GM10248 (cell line): ENCODE results near the gene CFAP69.

Source experiments
- CTCF ChIA-PET: fragments of 300-600 bp; sonication (Branson Sonifier 250); formaldehyde crosslinking; extraction: SDS; loops from one replicate; lab custom pipeline; 2021; ENCODE audit warnings: antibody characterized with exemption; lab: Yijun Ruan, JAX
- POLR2A ChIA-PET: fragments of 350-650 bp; sonication (Branson Sonifier 250); formaldehyde crosslinking; extraction: SDS; loops from one replicate; lab custom pipeline; 2020; ENCODE audit warnings: antibody characterized with exemption; lab: Yijun Ruan, JAX
- DNase-seq: peaks from one replicate; pipeline ENCODE4 v3.0.0; 2012; ENCODE audit errors: extremely low spot score
- TF ChIP-seq, protein P1 (sequence below): IDR thresholded peaks from 2 replicates; pipeline ENCODE4 v1.5.1; 2012; ENCODE audit warnings: mild to moderate bottlenecking, low read depth; ENCODE audit errors: extremely low read depth, missing control alignments, control extremely low read depth

The CFAP69 gene

GRCh38 chr7:90298145-90299038 is 53.4 kb downstream of the CFAP69 start:
- ChIA-PET POLR2A (no interaction called here), CTCF (interaction anchor here (0.7 to 2.2 kb wide), 11 partner anchors 10 to 144 kb away, joined by 3 to 12 read pairs (median 4); partner anchors contain the start of gene STEAP1)
- TF ChIP-seq, protein P1, sequence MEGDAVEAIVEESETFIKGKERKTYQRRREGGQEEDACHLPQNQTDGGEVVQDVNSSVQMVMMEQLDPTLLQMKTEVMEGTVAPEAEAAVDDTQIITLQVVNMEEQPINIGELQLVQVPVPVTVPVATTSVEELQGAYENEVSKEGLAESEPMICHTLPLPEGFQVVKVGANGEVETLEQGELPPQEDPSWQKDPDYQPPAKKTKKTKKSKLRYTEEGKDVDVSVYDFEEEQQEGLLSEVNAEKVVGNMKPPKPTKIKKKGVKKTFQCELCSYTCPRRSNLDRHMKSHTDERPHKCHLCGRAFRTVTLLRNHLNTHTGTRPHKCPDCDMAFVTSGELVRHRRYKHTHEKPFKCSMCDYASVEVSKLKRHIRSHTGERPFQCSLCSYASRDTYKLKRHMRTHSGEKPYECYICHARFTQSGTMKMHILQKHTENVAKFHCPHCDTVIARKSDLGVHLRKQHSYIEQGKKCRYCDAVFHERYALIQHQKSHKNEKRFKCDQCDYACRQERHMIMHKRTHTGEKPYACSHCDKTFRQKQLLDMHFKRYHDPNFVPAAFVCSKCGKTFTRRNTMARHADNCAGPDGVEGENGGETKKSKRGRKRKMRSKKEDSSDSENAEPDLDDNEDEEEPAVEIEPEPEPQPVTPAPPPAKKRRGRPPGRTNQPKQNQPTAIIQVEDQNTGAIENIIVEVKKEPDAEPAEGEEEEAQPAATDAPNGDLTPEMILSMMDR, result peak; percentile 71
- DNase-seq, result peak; percentile 28

GRCh38 chr7:90303241-90303640 is 58.3 kb downstream of the CFAP69 start:
- POLR2A ChIA-PET, result no interaction called here
- no peak for DNase-seq
- TF ChIP-seq, protein P1, result no peak
- CTCF ChIA-PET, result interaction anchor here (1.6 kb wide), 1 partner anchor 125 kb away, joined by 3 read pairs; no protein-coding TSS in a partner anchor

DNA sequence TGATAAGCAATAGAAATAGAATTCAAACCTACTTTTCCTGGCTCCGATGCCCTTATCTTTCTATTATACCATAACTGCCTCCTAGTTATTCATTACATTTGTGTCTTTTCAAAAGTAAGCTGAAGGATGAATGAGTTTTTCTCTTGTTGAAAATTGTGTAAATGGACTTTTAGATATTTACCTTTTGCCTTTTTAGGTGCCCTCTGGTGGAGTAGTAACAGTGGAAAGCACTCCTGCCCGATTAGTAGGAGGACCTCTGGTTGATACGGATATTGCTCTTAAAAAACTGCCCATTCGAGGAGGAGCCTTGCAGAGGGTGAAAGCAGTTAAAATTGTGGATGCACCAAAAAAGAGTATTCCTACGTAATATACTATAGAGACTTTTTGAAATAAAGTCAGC is 64.9 kb downstream of the CFAP69 start:
- TF ChIP-seq, protein P1, result no peak
- CTCF ChIA-PET, result interaction anchor here (0.9 to 1.2 kb wide), 3 partner anchors 12 to 106 kb away, joined by 3 read pairs; no protein-coding TSS in a partner anchor
- POLR2A ChIA-PET, result no interaction called here
- no peak for DNase-seq

GRCh38 chr7:90311175-90311574 is 66.2 kb downstream of the CFAP69 start:
- TF ChIP-seq, protein P1, result no peak
- DNase-seq, result no peak
- CTCF ChIA-PET, result interaction anchor here (0.9 to 4.0 kb wide), 6 partner anchors 20 to 159 kb away, joined by 3 to 48 read pairs (median 7); no protein-coding TSS in a partner anchor
- POLR2A ChIA-PET, result no interaction called here

DNA sequence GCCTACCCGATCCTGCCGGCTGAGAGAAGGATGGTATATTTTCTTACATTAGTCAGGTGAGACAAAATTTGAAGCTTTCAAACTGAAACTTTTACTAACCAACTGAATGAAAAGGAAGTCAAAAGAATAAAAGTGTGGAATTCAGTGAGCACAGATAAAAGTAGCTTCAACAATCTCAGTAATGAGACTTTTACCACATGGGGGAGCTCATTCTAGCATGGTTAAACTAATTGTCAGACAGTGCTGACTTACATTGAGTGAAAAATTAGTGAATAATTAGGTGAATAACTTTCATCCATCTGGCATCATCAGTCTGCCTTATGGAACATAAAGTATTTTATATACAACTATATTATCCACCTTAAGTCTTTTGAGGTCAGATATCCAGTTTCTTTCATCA is 67.8 kb downstream of the CFAP69 start:
- ChIA-PET POLR2A (no interaction called here), CTCF (interaction anchor here (0.7 to 4.0 kb wide), 11 partner anchors 9 to 159 kb away, joined by 3 to 48 read pairs (median 6); partner anchors contain the start of genes FAM237B, GTPBP10 and STEAP1)
- TF ChIP-seq, protein P1, result peak; percentile 17
- DNase-seq, result no peak

- POLR2A ChIA-PET, result no interaction called here
Measured at GRCh38 chr7:90313907-90314306, 68.9 kb downstream of the CFAP69 start.

More at GRCh38 chr7:90313907-90314306, 68.9 kb downstream of the CFAP69 start:
- no peak for DNase-seq
- TF ChIP-seq, protein P1, result no peak
- CTCF ChIA-PET, result interaction anchor here (3.2 to 4.0 kb wide), 2 partner anchors 15 to 114 kb away, joined by 12 to 48 read pairs; no protein-coding TSS in a partner anchor
